NOMO-1 treated with dmso at 0.1 percent for 144 hours (cell line): ENCODE measurements around the gene TMEM235.
A peak's percentile ranks its signal among the peaks of the same experiment; 100 is the strongest.

ENCODE experiments used
- DNase-seq: peaks from one replicate; lab custom pipeline; 2025; ENCODE audit not compliant: unreplicated experiment; lab: John Stamatoyannopoulos, UW

TMEM235 gene

DNA sequence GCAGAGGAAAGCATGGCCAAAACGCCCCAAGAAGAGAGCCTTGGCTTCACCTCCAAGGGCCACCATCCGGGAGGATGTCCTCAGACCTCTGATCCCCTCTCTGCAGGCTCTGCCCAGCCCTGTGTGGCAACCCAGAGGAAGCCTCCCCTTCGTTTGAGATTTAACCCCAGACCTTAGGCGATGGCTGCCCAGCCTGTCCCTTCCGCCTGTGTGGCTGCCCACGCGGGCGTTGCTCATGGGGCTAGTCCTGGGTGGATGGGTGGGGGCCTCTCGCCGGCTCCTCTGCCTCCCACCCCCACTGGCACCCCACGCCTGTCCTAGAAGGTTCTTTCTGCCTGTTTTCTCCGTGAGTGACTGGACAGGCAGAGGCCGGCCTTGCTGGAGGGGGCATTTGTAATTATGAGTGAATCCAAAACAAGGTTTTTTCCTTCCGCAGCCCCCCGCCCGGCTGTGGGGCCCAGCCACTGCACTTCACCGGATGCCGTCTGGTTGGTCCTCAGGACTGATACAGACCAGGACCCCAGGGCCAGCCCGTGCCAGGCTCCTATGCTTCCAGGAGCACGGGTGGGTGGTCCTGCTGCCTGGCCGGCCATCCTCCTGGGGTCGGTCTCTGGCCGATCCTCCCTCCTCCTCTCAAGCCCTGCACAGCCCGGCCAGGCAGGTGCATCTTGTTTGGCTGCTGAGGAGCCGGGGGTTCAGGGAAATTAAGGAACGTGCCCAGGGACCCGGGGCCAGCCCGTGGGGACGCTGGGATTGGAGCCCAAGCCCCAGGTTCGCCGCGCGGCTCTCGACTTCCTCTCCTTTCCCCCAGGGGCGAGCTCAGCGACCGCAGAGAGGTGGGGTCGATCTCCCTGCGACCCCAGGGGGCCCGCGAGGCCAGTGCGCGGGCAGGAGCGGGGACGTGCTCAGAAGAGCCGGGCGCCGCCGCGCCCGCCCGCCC lies at the start of gene TMEM235:
TMEM235 (plus strand) TSS at position 636 of the 940 bp plus-strand sequence. CDS start 393 bp downstream, outside the sequence.
- DNase-seq = no peak

DNA sequence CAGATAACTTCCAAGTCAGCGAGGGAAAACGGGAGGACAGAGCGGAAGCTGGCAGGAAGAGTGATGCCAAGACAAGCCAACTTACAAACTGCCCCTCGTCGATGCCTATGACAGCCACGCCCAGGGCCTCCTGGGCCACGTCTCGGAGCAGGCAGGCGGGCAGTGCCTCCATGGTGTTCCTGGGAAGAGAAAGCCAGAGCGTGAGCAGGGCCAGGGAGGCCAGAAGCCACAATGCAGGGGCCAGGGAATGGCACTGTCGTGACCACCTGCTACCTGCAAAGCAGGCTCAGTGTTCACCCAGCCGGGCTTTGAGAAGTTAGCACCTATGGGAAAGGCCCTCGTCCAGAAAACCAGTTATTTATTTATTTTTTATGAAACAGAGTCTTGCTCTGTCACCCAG lies 48.9 kb upstream of the TMEM235 start:
- DNase-seq = no peak

DNA sequence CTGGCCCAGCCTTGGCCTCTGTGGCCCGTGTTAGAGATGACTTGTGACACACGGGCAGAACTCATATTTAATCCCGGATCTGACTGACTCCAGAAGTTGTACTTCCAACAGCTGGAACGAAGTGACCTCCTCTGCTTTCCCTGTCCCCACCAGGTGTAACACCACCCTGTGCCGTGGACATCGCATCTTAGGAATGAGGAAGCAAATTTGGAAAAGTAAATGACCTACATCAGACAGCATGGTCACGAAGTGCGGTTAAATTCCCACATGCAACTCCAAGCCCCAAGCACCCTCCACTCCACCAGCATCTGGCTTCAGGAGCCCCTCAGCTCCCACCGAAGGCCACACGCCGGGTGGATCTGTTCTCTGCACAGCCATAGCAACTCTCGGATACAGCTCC lies 47.5 kb upstream of the TMEM235 start:
- no peak for DNase-seq

DNA sequence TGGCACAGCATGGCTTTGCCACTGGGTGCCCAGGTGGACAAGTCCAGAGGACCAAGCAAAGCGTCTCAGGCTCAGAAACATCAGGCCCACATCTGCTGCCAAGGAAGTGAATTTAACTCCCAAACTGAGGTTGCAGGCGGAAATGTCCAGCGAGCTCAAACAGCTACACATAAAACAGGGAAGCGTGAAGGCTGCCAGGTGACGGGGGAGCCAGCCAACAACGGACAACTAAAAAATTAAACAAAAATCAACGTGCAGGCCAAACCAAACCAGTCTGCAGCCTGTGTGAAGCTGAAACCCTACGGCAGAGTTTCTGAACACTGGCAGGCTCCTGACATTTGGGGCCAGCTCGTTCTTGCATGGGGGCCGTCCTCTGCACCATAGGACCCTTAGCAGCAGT lies 47.1 kb upstream of the TMEM235 start:
- DNase-seq = no peak

DNA sequence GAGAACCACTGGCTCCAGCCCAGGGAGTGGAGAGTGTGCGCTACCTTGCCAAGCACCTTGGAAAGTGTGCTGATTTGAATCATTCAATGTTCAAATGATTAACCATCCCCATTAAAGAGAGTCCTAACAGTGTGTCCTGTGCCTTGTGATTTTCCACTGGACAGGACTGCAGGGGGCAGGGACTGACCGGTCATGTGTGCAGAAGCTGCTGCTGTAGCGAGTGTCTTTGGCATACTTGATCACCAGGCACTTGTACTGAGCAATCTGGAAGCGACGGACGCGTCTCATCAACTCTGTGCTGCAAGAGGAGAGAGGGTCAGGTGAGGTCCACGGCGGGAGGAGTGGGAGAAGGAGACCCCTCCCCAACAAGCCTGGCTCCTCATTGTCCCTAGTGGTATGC lies 46.6 kb upstream of the TMEM235 start:
- no peak for DNase-seq

DNA sequence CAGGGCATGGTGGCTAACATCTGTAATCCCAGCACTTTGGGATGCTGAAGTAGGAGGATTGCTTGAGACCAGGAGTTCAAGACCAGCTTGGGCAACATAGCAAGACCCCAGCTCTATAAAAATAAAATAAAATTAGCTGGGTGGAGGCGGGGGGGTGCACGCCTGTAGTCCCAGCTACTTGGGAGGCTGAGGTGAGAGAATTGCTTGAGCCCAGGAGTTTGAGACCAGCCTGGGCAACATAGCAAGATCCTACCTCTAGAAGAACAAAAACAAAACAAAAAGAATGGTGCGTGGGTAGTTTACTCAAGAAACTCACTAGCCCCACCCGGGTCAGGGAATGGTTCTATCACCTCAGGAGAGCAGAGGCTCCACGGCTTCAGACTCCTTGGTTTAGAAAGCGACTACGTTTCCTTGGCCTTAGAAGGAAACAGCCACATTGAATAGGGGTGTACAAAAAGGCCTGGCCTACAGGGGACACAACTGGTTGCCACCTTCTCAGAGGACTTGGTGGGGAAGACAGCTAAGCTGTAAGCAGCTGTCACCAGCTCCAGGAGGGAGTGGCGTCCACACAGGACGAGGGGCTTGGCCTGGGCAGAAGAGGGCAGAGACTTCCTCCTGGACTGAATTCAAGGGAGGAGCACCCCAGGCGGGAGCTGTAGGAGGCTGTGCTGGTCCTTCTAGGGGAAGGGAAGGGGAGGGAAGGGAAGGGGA lies 45.3 kb upstream of the TMEM235 start:
- DNase-seq = peak; percentile 27

DNA sequence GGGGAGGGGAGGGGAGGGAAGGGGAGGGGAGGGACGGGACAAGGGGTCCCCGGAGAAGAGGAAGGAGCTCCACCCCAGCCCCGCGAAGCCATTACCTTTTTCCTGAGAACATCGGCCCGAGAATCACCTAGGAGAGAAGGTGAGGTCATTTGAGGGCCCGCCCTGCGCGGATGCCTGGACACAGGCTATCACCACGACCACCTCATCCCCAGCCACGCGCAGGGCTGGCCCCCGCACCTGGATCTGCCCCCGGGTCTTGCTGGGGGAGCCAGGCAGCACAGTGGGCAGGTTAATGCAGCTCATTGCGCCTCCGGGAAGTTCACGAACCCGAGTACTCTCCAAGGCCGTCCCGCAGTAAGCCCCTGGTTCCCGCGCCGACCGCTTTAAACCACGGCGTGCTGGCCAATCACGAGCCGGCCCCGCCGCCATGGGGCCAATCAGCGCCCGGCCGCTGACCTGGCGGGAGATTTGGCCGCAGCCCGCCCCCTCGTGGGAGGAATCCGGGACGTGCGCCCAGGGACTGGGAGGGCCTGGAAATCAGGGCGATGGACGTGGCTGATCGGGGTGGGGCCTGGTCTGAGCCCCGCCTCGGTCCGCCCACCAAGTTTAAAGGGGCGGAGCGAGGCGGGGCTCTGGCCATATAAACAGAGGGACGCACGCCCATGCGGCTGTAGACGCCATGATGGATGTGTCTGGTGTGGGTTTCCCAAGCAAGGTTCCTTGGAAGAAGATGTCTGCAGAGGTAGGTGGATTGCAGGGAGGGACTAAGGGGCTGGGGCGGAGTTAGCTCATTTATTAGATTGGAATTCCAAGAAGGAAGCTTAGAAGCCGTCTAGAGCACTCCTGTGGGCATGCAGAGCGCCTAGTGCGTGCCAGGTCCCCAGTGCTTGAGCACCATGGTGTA lies 44.5 kb upstream of the TMEM235 start, which contains the start of the genes AFMID and TK1:
AFMID (plus strand) TSS at position 671 of the 904 bp plus-strand sequence; CDS start at position 680, 9 bp downstream.
TK1 (minus strand) TSS at position 361 of the 904 bp plus-strand sequence; CDS start at position 303, 58 bp downstream.
- DNase-seq = peak; percentile 97

DNA sequence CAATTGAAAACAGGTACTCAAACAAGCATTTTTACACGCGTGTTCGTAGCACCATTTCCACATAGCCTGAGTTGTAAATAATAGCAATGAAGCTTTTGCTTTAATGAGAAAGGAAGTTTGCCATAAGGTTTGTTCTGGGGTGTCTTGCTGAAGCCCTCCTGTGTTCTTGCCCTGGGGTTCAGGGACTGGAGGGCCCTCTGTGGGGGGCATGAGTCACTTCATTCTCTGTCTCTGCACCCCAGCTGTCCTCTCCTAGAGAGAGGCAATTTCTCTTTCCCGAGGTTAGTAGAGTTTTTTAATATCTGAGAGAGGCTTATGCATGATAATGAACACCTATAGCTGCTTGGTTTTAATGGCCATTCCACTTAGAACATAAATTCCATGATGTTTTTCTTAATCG lies 34.7 kb upstream of the TMEM235 start:
- DNase-seq = no peak

DNA sequence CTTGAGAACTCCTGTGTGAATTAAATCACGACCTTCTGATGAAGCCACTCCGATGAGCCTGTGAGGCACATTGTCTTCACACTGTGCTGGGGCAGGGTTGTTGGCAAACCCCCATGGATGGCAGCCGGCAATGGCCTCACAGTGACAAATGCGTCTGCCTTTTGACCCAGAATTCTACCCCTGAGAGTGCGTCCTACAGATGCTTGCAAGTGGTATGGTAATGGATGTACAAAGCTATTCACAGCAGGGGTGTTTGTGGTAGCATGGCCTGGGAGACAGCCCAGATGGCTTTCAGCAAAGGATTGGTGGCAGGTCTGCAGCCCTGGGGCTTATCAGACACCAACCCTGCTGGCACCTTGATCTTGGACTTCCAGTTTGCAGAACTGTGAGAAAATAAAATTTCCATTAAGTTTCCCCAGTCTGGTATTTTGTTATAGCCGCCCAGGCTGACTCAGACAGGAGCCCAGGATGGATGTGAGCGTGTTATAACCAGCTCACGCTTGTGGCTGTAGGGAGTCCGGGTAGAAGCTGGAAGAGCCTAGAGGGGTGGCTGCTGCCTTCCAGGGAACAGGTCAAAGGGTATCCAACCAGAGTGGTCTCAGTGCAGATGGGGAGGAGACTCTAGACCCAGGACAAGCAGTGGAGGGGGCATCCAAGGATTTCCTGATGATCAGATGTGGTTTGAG lies 34.1 kb upstream of the TMEM235 start:
- DNase-seq = no peak

DNA sequence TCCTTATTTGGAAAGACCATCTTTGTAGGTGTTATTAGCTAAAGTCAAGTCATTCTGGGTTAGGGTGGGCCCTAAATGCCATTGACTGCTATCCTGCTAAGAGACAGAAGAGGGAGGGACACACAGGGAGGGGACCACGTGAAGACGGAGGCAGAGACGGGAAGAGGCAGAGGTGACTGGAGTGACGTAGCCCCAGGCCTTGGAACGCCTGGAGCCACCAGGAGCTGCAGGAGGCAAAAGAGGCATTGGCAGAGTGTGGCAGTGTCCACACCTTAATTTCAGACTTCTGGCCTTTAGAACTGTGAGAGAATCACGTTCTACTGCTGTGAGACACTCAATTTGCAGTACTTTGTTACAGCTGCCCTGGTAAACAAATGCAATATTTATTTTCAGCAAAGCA lies 31.0 kb upstream of the TMEM235 start:
- DNase-seq = no peak

DNA sequence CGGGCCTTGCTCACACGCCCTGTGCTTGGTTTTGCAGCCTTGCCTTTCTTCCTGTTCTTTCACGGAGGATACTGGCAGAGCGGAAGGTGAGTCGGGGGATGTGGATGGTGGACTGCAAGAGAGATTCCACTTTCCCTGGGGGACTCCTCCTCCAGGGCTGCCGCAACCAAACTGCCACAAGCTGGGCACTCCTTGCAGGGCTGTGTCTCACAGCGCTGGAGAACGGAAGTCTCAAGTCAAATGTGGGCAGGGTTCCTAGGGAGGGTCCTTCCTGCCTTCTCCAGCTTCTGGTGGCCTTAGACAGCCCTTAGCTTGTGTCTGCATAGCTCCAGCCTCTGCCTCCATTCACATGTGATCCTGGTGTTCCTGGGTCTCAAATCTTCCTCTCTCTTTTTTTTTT lies 28.8 kb upstream of the TMEM235 start:
- DNase-seq = no peak

DNA sequence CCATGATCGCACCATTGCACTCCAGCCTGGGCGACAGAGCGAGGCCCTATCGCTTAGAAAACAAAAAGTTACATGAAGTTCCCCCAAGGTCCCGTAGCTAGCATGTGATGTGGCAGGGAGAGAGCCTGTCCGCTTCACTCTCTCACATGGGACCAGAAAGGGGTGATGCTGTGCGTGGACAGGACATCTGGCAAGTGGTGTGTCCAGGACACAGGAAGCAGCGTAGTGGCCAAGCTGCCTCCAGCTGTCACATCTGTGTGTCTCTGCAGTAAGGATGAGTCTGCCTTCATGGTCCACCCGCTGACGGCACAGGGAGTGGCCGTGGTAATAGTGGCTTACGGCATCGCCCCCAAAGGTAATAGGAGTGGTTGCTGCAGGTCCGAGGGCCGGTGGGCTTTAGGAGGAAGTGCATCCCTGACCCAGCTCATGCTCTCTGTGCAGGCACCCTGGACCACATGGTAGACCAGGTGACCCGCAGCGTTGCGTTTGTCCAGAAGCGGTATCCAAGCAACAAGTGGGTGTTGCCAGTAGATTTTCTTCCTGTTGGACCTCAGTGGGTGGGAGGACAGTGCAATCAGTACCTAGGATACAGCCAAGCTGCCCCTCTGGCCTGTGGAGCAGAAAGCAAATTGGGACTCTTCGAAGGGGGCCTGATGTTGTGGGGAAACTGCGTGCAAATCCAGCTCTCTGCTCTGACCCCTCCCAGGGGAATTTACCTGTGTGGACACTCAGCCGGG lies 26.9 kb upstream of the TMEM235 start:
- no peak for DNase-seq

DNA sequence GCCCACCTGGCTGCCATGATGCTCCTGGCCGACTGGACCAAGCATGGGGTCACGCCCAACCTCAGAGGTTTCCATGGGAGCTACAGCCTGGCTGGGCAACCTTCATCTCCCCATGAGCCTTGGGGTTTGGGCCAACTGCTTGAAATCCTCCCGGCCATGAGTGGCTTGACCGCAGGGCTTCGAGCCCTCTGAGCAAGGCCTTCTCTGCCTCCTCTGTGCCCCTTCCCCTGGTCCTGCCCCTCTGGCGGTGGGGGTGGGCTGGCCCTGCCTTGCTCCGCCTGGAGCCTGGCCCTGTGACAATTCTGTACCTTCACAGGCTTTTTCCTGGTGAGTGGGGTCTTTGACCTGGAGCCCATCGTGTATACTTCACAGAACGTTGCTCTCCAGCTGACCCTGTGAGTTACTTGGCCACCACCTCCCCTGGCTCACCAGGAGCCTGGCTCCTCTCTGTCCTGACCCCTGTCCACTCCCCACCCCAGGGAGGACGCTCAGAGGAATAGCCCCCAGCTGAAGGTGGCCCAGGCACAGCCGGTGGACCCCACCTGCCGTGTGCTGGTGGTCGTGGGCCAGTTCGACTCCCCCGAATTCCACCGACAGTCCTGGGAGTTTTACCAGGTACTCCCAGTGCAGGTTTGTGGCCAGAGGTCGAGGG lies 26.2 kb upstream of the TMEM235 start:
- DNase-seq = no peak

DNA sequence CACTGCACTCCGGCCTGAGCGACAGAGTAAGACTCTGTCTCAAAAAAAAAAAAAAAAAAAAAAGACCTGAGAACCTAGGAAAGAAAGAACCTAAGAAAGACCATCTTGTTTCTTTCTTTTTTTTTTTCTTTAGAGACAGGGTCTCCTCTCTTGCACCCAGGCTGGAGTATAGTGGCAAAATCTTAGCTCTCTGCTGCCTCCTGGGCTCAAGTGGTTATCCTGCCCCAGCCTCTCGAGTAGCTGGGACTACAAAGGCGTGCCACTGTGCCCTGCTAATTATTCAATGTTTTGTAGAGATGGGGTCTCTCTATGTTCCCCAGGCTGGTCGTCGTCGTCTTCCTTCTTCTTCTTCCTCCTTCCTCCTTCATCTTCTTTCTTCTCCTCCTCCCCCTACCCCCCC lies 25.1 kb upstream of the TMEM235 start:
- no peak for DNase-seq

DNA sequence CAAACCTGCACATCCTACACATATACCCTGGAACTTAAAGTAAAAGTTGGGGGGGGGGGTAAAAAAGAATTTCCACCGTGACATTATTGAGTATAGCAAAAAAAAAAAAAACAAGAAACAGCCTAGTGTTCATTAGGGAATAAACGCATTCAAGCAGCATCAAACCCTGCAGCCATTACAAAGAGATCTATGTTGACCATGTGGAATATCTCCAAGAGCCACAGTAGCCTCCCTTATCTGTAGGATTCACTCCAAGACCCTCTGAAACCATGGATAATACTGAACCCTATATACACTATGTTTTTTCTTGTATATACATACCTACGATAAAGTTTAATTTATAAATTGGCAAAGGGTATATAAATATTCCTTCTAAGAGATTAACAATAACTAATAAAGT lies 22.9 kb upstream of the TMEM235 start:
- no peak for DNase-seq

DNA sequence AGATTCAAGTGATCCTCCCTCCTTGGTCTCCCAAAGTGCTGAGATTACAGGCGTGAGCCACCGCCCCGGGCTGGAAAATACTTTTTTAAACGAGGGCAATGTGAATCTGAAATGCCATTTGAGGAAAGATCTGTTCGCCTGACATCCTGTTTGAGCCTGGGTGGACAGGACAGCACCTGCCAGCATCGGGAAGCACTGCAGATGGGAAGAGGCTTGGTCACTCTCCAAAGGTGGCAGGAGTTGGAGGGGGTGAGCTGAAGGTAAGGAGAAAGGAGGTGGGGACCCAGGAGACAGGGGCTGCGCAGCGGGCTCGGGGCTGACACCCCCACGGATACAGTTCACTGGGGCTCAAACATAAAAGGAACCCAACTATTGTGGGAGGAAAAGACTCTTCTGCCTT lies 21.3 kb upstream of the TMEM235 start:
- no peak for DNase-seq

DNA sequence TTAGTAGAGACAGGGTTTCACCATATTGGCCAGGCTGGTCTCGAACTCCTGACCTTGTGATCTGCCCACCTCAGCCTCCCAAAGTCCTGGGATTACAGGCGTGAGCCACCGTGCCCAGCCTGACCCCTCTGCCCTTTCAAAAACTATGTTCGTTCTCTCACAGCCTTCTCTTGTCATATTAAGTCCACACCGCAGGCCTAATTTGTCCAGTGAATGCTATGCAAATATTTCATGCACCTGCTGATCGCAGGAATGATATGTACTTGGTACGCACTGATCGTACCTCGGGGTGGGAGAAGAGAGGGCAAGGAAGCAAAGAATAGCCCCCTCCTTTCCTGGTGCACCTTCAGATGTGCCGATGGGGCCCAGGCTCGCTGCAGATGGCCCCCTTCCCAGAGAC lies 20.4 kb upstream of the TMEM235 start:
- DNase-seq = no peak

DNA sequence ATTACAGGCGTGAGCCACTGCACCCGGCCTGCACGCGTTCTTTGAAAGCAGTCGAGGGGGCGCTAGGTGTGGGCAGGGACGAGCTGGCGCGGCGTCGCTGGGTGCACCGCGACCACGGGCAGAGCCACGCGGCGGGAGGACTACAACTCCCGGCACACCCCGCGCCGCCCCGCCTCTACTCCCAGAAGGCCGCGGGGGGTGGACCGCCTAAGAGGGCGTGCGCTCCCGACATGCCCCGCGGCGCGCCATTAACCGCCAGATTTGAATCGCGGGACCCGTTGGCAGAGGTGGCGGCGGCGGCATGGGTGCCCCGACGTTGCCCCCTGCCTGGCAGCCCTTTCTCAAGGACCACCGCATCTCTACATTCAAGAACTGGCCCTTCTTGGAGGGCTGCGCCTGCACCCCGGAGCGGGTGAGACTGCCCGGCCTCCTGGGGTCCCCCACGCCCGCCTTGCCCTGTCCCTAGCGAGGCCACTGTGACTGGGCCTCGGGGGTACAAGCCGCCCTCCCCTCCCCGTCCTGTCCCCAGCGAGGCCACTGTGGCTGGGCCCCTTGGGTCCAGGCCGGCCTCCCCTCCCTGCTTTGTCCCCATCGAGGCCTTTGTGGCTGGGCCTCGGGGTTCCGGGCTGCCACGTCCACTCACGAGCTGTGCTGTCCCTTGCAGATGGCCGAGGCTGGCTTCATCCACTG lies 17.3 kb upstream of the TMEM235 start, which contains the start of gene BIRC5:
BIRC5 (plus strand) TSS at position 238 of the 690 bp plus-strand sequence; CDS start at position 302, 64 bp downstream.
- DNase-seq = peak; percentile 86

DNA sequence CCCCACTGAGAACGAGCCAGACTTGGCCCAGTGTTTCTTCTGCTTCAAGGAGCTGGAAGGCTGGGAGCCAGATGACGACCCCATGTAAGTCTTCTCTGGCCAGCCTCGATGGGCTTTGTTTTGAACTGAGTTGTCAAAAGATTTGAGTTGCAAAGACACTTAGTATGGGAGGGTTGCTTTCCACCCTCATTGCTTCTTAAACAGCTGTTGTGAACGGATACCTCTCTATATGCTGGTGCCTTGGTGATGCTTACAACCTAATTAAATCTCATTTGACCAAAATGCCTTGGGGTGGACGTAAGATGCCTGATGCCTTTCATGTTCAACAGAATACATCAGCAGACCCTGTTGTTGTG lies 16.7 kb upstream of the TMEM235 start:
- no peak for DNase-seq
